T47D (cell line): ENCODE measurements around the gene RICTOR.

ENCODE experiments used
- DNase-seq, 2 experiments: peaks; one replicate each; pipeline versions ENCODE4 v3.0.0 to v3.0.0-alpha.2; 2011 to 2012; ENCODE audit warnings: low read depth in 1 of 2, low spot score in 1 of 2
- JUND ChIP-seq: IDR thresholded peaks from 2 replicates; pipeline ENCODE4 v1.6.1; 2012; ENCODE audit warnings: low read depth
- in situ Hi-C: cut with HindIII; loops from 2 replicates; pipeline ENCODE4 v1.10.0; 2016; ENCODE audit warnings: low sequenced_read_pairs, low pct_unique_long_range_greater_than_20kb

Gene RICTOR

GRCh38 chr5:39083968-39084367, 9.8 kb upstream of the RICTOR start:
- TF ChIP-seq JUND: no peak
- no peak for DNase-seq
- in situ Hi-C loops: no loop called here

- TF ChIP-seq JUND: no peak
- in situ Hi-C loops: no loop called here
- no peak for DNase-seq
Measured at GRCh38 chr5:39082995-39083394, 8.8 kb upstream of the RICTOR start.

- in situ Hi-C loops: no loop called here
- DNase-seq: peak; percentile 18 to 73
Measured at GRCh38 chr5:39080597-39081204, 6.5 kb upstream of the RICTOR start.

GRCh38 chr5:39080168-39080567, 6.0 kb upstream of the RICTOR start:
- DNase-seq: no peak
- TF ChIP-seq JUND: no peak
- in situ Hi-C loops: no loop called here

More at GRCh38 chr5:39080597-39081204, 6.5 kb upstream of the RICTOR start:
- TF ChIP-seq JUND: no peak

- TF ChIP-seq JUND: no peak
- no peak for DNase-seq
- in situ Hi-C loops: no loop called here
Measured at GRCh38 chr5:39079147-39079546, 4.9 kb upstream of the RICTOR start.

GRCh38 chr5:39076757-39077728, 2.8 kb upstream of the RICTOR start:
- DNase-seq: no peak
- no peak for TF ChIP-seq JUND
- in situ Hi-C loops: no loop called here

GRCh38 chr5:39076101-39076756, 2.0 kb upstream of the RICTOR start:
- TF ChIP-seq JUND: no peak
- in situ Hi-C loops: no loop called here
- no peak for DNase-seq

- in situ Hi-C loops: no loop called here
- peak in 1 of 2 experiments; percentile 12 for DNase-seq
- no peak for TF ChIP-seq JUND
Measured at GRCh38 chr5:39073767-39074016, 507 bp downstream of the RICTOR start.

- DNase-seq: peak; percentile 52 to 56
- in situ Hi-C loops: no loop called here
- TF ChIP-seq JUND: no peak
Measured at GRCh38 chr5:39072925-39073766, 1.1 kb downstream of the RICTOR start.

- DNase-seq: no peak
- no peak for TF ChIP-seq JUND
- in situ Hi-C loops: no loop called here
Measured at GRCh38 chr5:39068099-39068498, 6.1 kb downstream of the RICTOR start.

GRCh38 chr5:39064450-39064849, 9.7 kb downstream of the RICTOR start:
- no peak for TF ChIP-seq JUND
- in situ Hi-C loops: no loop called here
- DNase-seq: no peak

GRCh38 chr5:39063037-39063436, 11.2 kb downstream of the RICTOR start:
- in situ Hi-C loops: no loop called here
- TF ChIP-seq JUND: no peak
- no peak for DNase-seq
